Measurements from ENCODE around the gene APOA1. TPM values are rescaled to one million over a fixed set of nuclear protein-coding genes. Genes with fewer than 3 reads are reported as not detected.

The APOA1 gene
- total and polyA plus RNA-seq, 10 of the 15 experiments (the other 5 are each of a cell fraction or from before 2014, with no cell fraction given): 0.10 to 2.4 (median 0.24) TPM; not detected in 3

DNA sequence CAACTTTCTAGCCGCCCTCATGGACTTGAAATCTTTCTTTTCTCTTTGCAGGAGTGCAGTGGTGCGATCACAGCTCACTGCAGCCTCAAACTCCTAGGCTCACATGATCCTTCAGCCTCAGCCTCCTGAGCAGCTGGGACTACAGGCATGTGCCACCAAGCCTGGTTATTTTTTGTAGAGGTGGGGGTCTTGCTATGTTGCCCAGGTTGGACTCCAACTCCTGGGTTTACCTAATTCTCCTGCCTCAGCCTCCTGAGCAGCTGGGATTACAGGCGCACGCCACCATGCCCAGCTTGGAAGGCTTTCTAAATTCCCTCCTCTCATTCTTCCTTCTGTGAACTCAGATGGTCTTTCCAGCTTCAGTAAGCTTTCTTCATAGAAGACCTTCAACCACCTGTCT is 4.7 kb upstream of the APOA1 start:
- Histone ChIP-seq H4K20me1 (ENCODE audit: control insufficient read depth, insufficient read depth) (no peaks in the 10 kb centered on the region), H3K4me3 (no peak overlapping the region), H2AFZ (ENCODE audit: control insufficient read depth, low read depth, low read length) (no peak overlapping the region), H3K36me3 (ENCODE audit: control insufficient read depth in 2 of 2, insufficient read depth in 2 of 2, low read length in 1 of 2) (peaks cover 5 to 14% of the 10 kb centered on the region in 2 experiments; a peak in 3 of 4 replicates), H3K4me1 (ENCODE audit: control insufficient read depth, insufficient read depth, low read length) (no peaks in the 10 kb centered on the region), H3K79me2 (ENCODE audit: control insufficient read depth, insufficient read depth, low read length) (no peaks in the 10 kb centered on the region), H3K27ac (ENCODE audit: control insufficient read depth, insufficient read depth) (no peak overlapping the region), H3K27me3 (replicated peaks in 1 of 2; ENCODE audit: control insufficient read depth in 2 of 2, insufficient read depth in 2 of 2, low read length in 1 of 2) (no peaks in the 10 kb centered on the region), H3K9ac (ENCODE audit: control insufficient read depth, insufficient read depth, low read length) (no peak overlapping the region), H3K4me2 (ENCODE audit: control insufficient read depth, insufficient read depth) (no peak overlapping the region), H3K9me3 (replicated peaks; ENCODE audit: control insufficient read depth, insufficient read depth, low read length) (no peaks in the 10 kb centered on the region)
- ChIA-PET CTCF (interaction anchor here (0.7 to 1.2 kb wide), 2 partner anchors 18 to 98 kb away, joined by 3 to 4 read pairs; no protein-coding TSS in a partner anchor), RAD21 (ENCODE audit: unreplicated experiment) (no interaction called here), SMC1A (ENCODE audit: uncharacterized antibody, unreplicated experiment) (no interaction called here), POLR2A (no interaction called here)
- BruUV-seq (replicated peaks): no TSS peak
- 85% methylated on average over 4 of the region's 4 CpGs for WGBS (ENCODE audit: insufficient coverage, insufficient replicate concordance, low lambda C conversion rate, missing lambda C conversion rate)
- FAIRE-seq (no peak), DNase-seq (ENCODE audit: low read depth, low spot score) (no peak), ATAC-seq (no peak)
- TF ChIP-seq ETV6 (conservative IDR thresholded peaks at IDR 0.05 in 1 of 2, IDR thresholded peaks at IDR 0.05 in 1 of 2; ENCODE audit: borderline replicate concordance in 1 of 2, low read depth in 1 of 2): no peak
- no peak for TF ChIP-seq SPI1 (IDR thresholded peaks at IDR 0.05; ENCODE audit: borderline replicate concordance, insufficient read depth, low read depth, low read length)
- no peak for TF ChIP-seq ZNF24 (IDR thresholded peaks at IDR 0.05)
- TF ChIP-seq, protein P1, sequence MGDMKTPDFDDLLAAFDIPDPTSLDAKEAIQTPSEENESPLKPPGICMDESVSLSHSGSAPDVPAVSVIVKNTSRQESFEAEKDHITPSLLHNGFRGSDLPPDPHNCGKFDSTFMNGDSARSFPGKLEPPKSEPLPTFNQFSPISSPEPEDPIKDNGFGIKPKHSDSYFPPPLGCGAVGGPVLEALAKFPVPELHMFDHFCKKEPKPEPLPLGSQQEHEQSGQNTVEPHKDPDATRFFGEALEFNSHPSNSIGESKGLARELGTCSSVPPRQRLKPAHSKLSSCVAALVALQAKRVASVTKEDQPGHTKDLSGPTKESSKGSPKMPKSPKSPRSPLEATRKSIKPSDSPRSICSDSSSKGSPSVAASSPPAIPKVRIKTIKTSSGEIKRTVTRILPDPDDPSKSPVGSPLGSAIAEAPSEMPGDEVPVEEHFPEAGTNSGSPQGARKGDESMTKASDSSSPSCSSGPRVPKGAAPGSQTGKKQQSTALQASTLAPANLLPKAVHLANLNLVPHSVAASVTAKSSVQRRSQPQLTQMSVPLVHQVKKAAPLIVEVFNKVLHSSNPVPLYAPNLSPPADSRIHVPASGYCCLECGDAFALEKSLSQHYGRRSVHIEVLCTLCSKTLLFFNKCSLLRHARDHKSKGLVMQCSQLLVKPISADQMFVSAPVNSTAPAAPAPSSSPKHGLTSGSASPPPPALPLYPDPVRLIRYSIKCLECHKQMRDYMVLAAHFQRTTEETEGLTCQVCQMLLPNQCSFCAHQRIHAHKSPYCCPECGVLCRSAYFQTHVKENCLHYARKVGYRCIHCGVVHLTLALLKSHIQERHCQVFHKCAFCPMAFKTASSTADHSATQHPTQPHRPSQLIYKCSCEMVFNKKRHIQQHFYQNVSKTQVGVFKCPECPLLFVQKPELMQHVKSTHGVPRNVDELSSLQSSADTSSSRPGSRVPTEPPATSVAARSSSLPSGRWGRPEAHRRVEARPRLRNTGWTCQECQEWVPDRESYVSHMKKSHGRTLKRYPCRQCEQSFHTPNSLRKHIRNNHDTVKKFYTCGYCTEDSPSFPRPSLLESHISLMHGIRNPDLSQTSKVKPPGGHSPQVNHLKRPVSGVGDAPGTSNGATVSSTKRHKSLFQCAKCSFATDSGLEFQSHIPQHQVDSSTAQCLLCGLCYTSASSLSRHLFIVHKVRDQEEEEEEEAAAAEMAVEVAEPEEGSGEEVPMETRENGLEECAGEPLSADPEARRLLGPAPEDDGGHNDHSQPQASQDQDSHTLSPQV (IDR thresholded peaks at IDR 0.05): no peak
- TF ChIP-seq IRF4 (IDR thresholded peaks at IDR 0.05; ENCODE audit: low read depth, low read length): no peak
- TF ChIP-seq NR2F1 (conservative IDR thresholded peaks at IDR 0.05): no peak
- no peak for TF ChIP-seq JUNB (IDR thresholded peaks at IDR 0.05)
- TF ChIP-seq ZNF217 (IDR thresholded peaks at IDR 0.05): no peak
- TF ChIP-seq, protein P2, sequence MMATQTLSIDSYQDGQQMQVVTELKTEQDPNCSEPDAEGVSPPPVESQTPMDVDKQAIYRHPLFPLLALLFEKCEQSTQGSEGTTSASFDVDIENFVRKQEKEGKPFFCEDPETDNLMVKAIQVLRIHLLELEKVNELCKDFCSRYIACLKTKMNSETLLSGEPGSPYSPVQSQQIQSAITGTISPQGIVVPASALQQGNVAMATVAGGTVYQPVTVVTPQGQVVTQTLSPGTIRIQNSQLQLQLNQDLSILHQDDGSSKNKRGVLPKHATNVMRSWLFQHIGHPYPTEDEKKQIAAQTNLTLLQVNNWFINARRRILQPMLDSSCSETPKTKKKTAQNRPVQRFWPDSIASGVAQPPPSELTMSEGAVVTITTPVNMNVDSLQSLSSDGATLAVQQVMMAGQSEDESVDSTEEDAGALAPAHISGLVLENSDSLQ (IDR thresholded peaks at IDR 0.05): no peak
- no peak for TF ChIP-seq NFYA (IDR thresholded peaks at IDR 0.05; ENCODE audit: borderline replicate concordance, low read depth, low read length)
- no peak for TF ChIP-seq CHD2 (IDR thresholded peaks at IDR 0.05; ENCODE audit: borderline replicate concordance, low read depth, low read length)
- no peak for TF ChIP-seq ATF7 (IDR thresholded peaks at IDR 0.05; ENCODE audit: low read depth)
- TF ChIP-seq ZNF384 (IDR thresholded peaks at IDR 0.05; ENCODE audit: borderline replicate concordance, low read depth, low read length): no peak
- TF ChIP-seq MYC (IDR thresholded peaks at IDR 0.05; ENCODE audit: insufficient read depth, insufficient read length, insufficient replicate concordance, low read length, severe bottlenecking): no peak
- no peak for TF ChIP-seq RAD51 (IDR thresholded peaks at IDR 0.05)
- TF ChIP-seq, protein P3, sequence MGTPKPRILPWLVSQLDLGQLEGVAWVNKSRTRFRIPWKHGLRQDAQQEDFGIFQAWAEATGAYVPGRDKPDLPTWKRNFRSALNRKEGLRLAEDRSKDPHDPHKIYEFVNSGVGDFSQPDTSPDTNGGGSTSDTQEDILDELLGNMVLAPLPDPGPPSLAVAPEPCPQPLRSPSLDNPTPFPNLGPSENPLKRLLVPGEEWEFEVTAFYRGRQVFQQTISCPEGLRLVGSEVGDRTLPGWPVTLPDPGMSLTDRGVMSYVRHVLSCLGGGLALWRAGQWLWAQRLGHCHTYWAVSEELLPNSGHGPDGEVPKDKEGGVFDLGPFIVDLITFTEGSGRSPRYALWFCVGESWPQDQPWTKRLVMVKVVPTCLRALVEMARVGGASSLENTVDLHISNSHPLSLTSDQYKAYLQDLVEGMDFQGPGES (IDR thresholded peaks at IDR 0.05): no peak
- TF ChIP-seq, protein P4, sequence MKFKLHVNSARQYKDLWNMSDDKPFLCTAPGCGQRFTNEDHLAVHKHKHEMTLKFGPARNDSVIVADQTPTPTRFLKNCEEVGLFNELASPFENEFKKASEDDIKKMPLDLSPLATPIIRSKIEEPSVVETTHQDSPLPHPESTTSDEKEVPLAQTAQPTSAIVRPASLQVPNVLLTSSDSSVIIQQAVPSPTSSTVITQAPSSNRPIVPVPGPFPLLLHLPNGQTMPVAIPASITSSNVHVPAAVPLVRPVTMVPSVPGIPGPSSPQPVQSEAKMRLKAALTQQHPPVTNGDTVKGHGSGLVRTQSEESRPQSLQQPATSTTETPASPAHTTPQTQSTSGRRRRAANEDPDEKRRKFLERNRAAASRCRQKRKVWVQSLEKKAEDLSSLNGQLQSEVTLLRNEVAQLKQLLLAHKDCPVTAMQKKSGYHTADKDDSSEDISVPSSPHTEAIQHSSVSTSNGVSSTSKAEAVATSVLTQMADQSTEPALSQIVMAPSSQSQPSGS (IDR thresholded peaks at IDR 0.05; ENCODE audit: low read length): no peak
- intact Hi-C loops (cut with micrococcal nuclease; ENCODE audit: unreplicated experiment): no loop called here
- in situ Hi-C loops (cut with MboI): no loop called here
